ENCODE measurements around the gene CLCNKB.
"Not testable (repeated sequence)": the region's sequence is repeated elsewhere in the genome, so short reads cannot be mapped to it uniquely, and the experiment has no call there.

Gene CLCNKB

GRCh38 chr1:16043521-16043920 is at the start of gene CLCNKB:
Gene CLCNKB (plus strand): TSS chr1:16043782. CDS start chr1:16044493, 711 bp downstream.
- DNase-seq (ENCODE audit: low read depth, low spot score), result no peak

- no peak for DNase-seq (ENCODE audit: low read depth, low spot score)
Measured at GRCh38 chr1:15994081-15994480, 49.5 kb upstream of the CLCNKB start.

GRCh38 chr1:15994590-15995351 is 48.8 kb upstream of the CLCNKB start:
- DNase-seq (ENCODE audit: low read depth, low spot score), result no peak

- no peak for DNase-seq (ENCODE audit: low read depth, low spot score)
Measured at GRCh38 chr1:15997076-15997585, 46.5 kb upstream of the CLCNKB start.

- no peak for DNase-seq (ENCODE audit: low read depth, low spot score)
Measured at GRCh38 chr1:15997637-15998280, 45.8 kb upstream of the CLCNKB start.

- no peak for DNase-seq (ENCODE audit: low read depth, low spot score)
Measured at GRCh38 chr1:15998929-15999328, 44.7 kb upstream of the CLCNKB start.

- not testable (repeated sequence) for DNase-seq (ENCODE audit: low read depth, low spot score)
Measured at GRCh38 chr1:16001274-16001673, 42.3 kb upstream of the CLCNKB start.

- DNase-seq (ENCODE audit: low read depth, low spot score), result no peak
Measured at GRCh38 chr1:16005597-16005996, 38.0 kb upstream of the CLCNKB start.

- no peak for DNase-seq (ENCODE audit: low read depth, low spot score)
Measured at GRCh38 chr1:16006010-16006409, 37.6 kb upstream of the CLCNKB start.

- no peak for DNase-seq (ENCODE audit: low read depth, low spot score)
Measured at GRCh38 chr1:16006552-16007485, 36.8 kb upstream of the CLCNKB start.

- DNase-seq (ENCODE audit: low read depth, low spot score), result no peak
Measured at GRCh38 chr1:16007671-16008341, 35.8 kb upstream of the CLCNKB start.

GRCh38 chr1:16009030-16009460 is 34.5 kb upstream of the CLCNKB start:
- peak; percentile 57 for DNase-seq (ENCODE audit: low read depth, low spot score)

GRCh38 chr1:16009678-16010077 is 33.9 kb upstream of the CLCNKB start:
- DNase-seq (ENCODE audit: low read depth, low spot score), result no peak

GRCh38 chr1:16010837-16011236 is 32.7 kb upstream of the CLCNKB start:
- DNase-seq (ENCODE audit: low read depth, low spot score), result no peak

GRCh38 chr1:16011936-16012589 is 31.5 kb upstream of the CLCNKB start:
- DNase-seq (ENCODE audit: low read depth, low spot score), result no peak

GRCh38 chr1:16012590-16013219 is 30.9 kb upstream of the CLCNKB start:
- no peak for DNase-seq (ENCODE audit: low read depth, low spot score)

- DNase-seq (ENCODE audit: low read depth, low spot score), result no peak
Measured at GRCh38 chr1:16013220-16013907, 30.2 kb upstream of the CLCNKB start.

GRCh38 chr1:16013908-16014258 is 29.7 kb upstream of the CLCNKB start:
- no peak for DNase-seq (ENCODE audit: low read depth, low spot score)
